ENCODE measurements around the gene ADAM12. TPM values are rescaled to one million over a fixed set of nuclear protein-coding genes. Genes with fewer than 3 reads are reported as not detected.
"Not testable (repeated sequence)": the region's sequence is repeated elsewhere in the genome, so short reads cannot be mapped to it uniquely, and the experiment has no call there.

ADAM12 gene
- total and polyA plus RNA-seq, 12 donors: 0.08 to 3.9 (median 0.53) TPM

GRCh38 chr10:126054191-126054590 lies 334.1 kb downstream of the ADAM12 start:
- intact Hi-C loops (cut with DNase I): no loop called here
- WGBS, 4 donors: 95 to 99% (median 97%) methylated on average over 6 of the region's 6 CpGs
- no peaks in the 10 kb centered on the region for H3K9me3 ChIP-seq (replicated peaks in 1 of 3)
- DNase-seq: no peak
- H3K27me3 ChIP-seq: no peaks in the 10 kb centered on the region
- peaks cover 0 to 3% of the 10 kb centered on the region in 2 donors for H3K4me1 ChIP-seq (replicated peaks in 1 of 2)
- no peaks in the 10 kb centered on the region for H3K36me3 ChIP-seq (replicated peaks in 1 of 2)
- H3K4me3 ChIP-seq: no peak overlapping the region
- no peak for TF ChIP-seq CTCF (IDR thresholded peaks at IDR 0.05)
- no peak for TF ChIP-seq POLR2A (IDR thresholded peaks at IDR 0.05)
- H3K27ac ChIP-seq: no peak overlapping the region

GRCh38 chr10:126052171-126052570 lies 336.1 kb downstream of the ADAM12 start:
- H3K36me3 ChIP-seq (replicated peaks in 1 of 2): no peaks in the 10 kb centered on the region
- no peaks in the 10 kb centered on the region for H3K9me3 ChIP-seq (replicated peaks in 1 of 3)
- no peak overlapping the region for H3K4me3 ChIP-seq
- no peak for DNase-seq
- intact Hi-C loops (cut with DNase I): no loop called here
- H3K4me1 ChIP-seq (replicated peaks in 1 of 2): peaks cover 0 to 3% of the 10 kb centered on the region in 2 donors
- TF ChIP-seq POLR2A (IDR thresholded peaks at IDR 0.05): no peak
- no peak for TF ChIP-seq CTCF (IDR thresholded peaks at IDR 0.05)
- no peaks in the 10 kb centered on the region for H3K27me3 ChIP-seq
- no peak overlapping the region for H3K27ac ChIP-seq
- 79 to 90% (median 89%) methylated on average over 2 of the region's 2 CpGs for WGBS, 4 donors

- intact Hi-C loops (cut with DNase I): no loop called here
- Histone ChIP-seq H3K4me3 (no peak overlapping the region), H3K36me3 (replicated peaks in 1 of 2) (no peaks in the 10 kb centered on the region), H3K9me3 (replicated peaks in 1 of 3) (no peaks in the 10 kb centered on the region), H3K27me3 (no peaks in the 10 kb centered on the region), H3K27ac (no peak overlapping the region), H3K4me1 (replicated peaks in 1 of 2) (peaks cover 0 to 3% of the 10 kb centered on the region in 2 donors)
- 63 to 69% (median 67%) methylated on average over 12 to 13 of the region's 13 CpGs for WGBS, 4 donors
- TF ChIP-seq CTCF (IDR thresholded peaks at IDR 0.05) (no peak), POLR2A (IDR thresholded peaks at IDR 0.05) (no peak)
- DNase-seq: peak in 5 of 7 donors; percentile 31 to 72 (median 41)
Measured at GRCh38 chr10:126049759-126050700, 338.2 kb downstream of the ADAM12 start.

- DNase-seq; H3K4me1 ChIP-seq (replicated peaks in 1 of 2); intact Hi-C loops (cut with DNase I); H3K4me3 ChIP-seq; H3K9me3 ChIP-seq (replicated peaks in 1 of 3); H3K36me3 ChIP-seq (replicated peaks in 1 of 2); H3K27ac ChIP-seq; H3K27me3 ChIP-seq: not testable (repeated sequence)
- 61 to 89% (median 70%) methylated on average over 1 of the region's 1 CpG for WGBS, 4 donors
Measured at GRCh38 chr10:126047749-126048148, 340.5 kb downstream of the ADAM12 start.

Data from adrenal gland (tissue), 12 donors.